HEK293 (cell line): ENCODE results near the gene TACR2.

Experiments
- CTCF ChIP-seq: fragments of 450-650 bp; formaldehyde crosslinking; IDR thresholded peaks from 2 replicates; pipeline ENCODE4 v1.5.1; 2016; ENCODE audit warnings: missing biosample characterization, missing genetic modification characterization
- PRDM1 ChIP-seq: fragments of 450-650 bp; formaldehyde crosslinking; IDR thresholded peaks from 2 replicates; pipeline ENCODE4; 2016; ENCODE audit warnings: missing biosample characterization, missing genetic modification characterization
- PRDM4 ChIP-seq: fragments of 450-650 bp; formaldehyde crosslinking; IDR thresholded peaks from 2 replicates; pipeline ENCODE4 v1.5.1; 2017; ENCODE audit warnings: missing biosample characterization, missing genetic modification characterization
- TCF7L2 ChIP-seq: IDR thresholded peaks from 2 replicates; pipeline ENCODE4 v1.6.1; 2011; ENCODE audit warnings: low read depth, mild to moderate bottlenecking, inconsistent platforms, low read length, moderate library complexity, borderline replicate concordance
- YY1 ChIP-seq: fragments of 450-650 bp; formaldehyde crosslinking; IDR thresholded peaks from 2 replicates; pipeline ENCODE4 v1.5.1; 2018; ENCODE audit warnings: missing biosample characterization, missing genetic modification characterization
- ZFP41 ChIP-seq: fragments of 450-650 bp; formaldehyde crosslinking; IDR thresholded peaks from 2 replicates; pipeline ENCODE4 v1.5.1; 2016; ENCODE audit warnings: missing biosample characterization, missing genetic modification characterization, borderline replicate concordance
- ZNF140 ChIP-seq: fragments of 450-650 bp; formaldehyde crosslinking; IDR thresholded peaks from 2 replicates; pipeline ENCODE4 v1.5.1; 2016; ENCODE audit warnings: missing biosample characterization, missing genetic modification characterization
- ZNF324 ChIP-seq: fragments of 450-650 bp; formaldehyde crosslinking; IDR thresholded peaks from 2 replicates; pipeline ENCODE4 v1.5.1; 2016; ENCODE audit warnings: missing biosample characterization, missing genetic modification characterization
- ZNF362 ChIP-seq: fragments of 450-650 bp; formaldehyde crosslinking; IDR thresholded peaks from 2 replicates; pipeline ENCODE4 v1.5.1; 2016; ENCODE audit warnings: missing biosample characterization, missing genetic modification characterization
- ZNF513 ChIP-seq: fragments of 450-650 bp; IDR thresholded peaks from 2 replicates; pipeline ENCODE4 v1.5.1; 2018; ENCODE audit warnings: missing biosample characterization, missing genetic modification characterization
- ZNF529 ChIP-seq: fragments of 450-650 bp; formaldehyde crosslinking; IDR thresholded peaks from 2 replicates; pipeline ENCODE4 v1.5.1; 2017; ENCODE audit warnings: missing genetic modification characterization, missing biosample characterization; ENCODE audit not compliant: insufficient replicate concordance
- ZNF548 ChIP-seq: fragments of 450-650 bp; formaldehyde crosslinking; IDR thresholded peaks from 2 replicates; pipeline ENCODE4 v1.5.1; 2016; ENCODE audit warnings: missing biosample characterization, missing genetic modification characterization
- ZNF585B ChIP-seq: fragments of 450-650 bp; formaldehyde crosslinking; IDR thresholded peaks from 2 replicates; pipeline ENCODE4 v1.5.1; 2016; ENCODE audit warnings: missing biosample characterization, missing genetic modification characterization

- no peak for TF ChIP-seq CTCF (tag by site-specific recombination)
- no peak for TF ChIP-seq YY1 (tag by site-specific recombination)
- no peak for TF ChIP-seq ZNF529
- TF ChIP-seq ZNF362, result no peak
- no peak for TF ChIP-seq TCF7L2
- TF ChIP-seq ZNF324 (tag by site-specific recombination), result no peak
- no peak for TF ChIP-seq ZNF513
- TF ChIP-seq PRDM4 (tag by site-specific recombination), result no peak
- no peak for TF ChIP-seq ZFP41 (tag by site-specific recombination)
- TF ChIP-seq ZNF548, result no peak
- no peak for TF ChIP-seq ZNF585B (tag by site-specific recombination)
- TF ChIP-seq PRDM1, result no peak
- no peak for TF ChIP-seq ZNF140 (tag by site-specific recombination)
Observed at GRCh38 chr10:69383558-69383957, 33.2 kb downstream of the TACR2 start.
